RPMI7951 (cell line): ENCODE results near the gene CELF4. TPM values are rescaled to one million over a fixed set of nuclear protein-coding genes. Genes with fewer than 3 reads are reported as not detected.

Experiments used
- DNase-seq: peaks from one replicate; pipeline ENCODE4 v3.0.0-alpha.2; 2012; ENCODE audit warnings: low read depth
- total RNA-seq: library from RNA; depleted of rRNA; stranded (reverse); fragments of >200 nt; shearing (Covaris generic); gene quantifications from 2 replicates; pipeline ENCODE4 v1.2.3, GENCODE V29; 2014

CELF4 gene
- total RNA-seq, 1 experiment from 2014 or later, result not detected

- DNase-seq, result no peak
These were observed 7.1 kb upstream of the CELF4 start for GRCh38 chr18:37572736-37573135.

- no peak for DNase-seq
These were observed 5.7 kb upstream of the CELF4 start for GRCh38 chr18:37571266-37571665.

GRCh38 chr18:37570336-37570930, 4.8 kb upstream of the CELF4 start:
- DNase-seq, result no peak

GRCh38 chr18:37568671-37569070, 3.1 kb upstream of the CELF4 start:
- no peak for DNase-seq

GRCh38 chr18:37567994-37568359, 2.4 kb upstream of the CELF4 start:
- no peak for DNase-seq

GRCh38 chr18:37567061-37567993, 1.7 kb upstream of the CELF4 start:
- DNase-seq, result no peak

- DNase-seq, result no peak
These were observed 972 bp upstream of the CELF4 start for GRCh38 chr18:37566479-37567060.

GRCh38 chr18:37565977-37566478, 430 bp upstream of the CELF4 start:
- no peak for DNase-seq

- peak; percentile 30 for DNase-seq
These were observed 892 bp downstream of the CELF4 start for GRCh38 chr18:37564711-37565100.

GRCh38 chr18:37563931-37564392, 1.6 kb downstream of the CELF4 start:
- DNase-seq, result no peak

GRCh38 chr18:37561986-37562385, 3.6 kb downstream of the CELF4 start:
- DNase-seq, result no peak

GRCh38 chr18:37560003-37560402, 5.6 kb downstream of the CELF4 start:
- no peak for DNase-seq

- DNase-seq, result no peak
These were observed 6.4 kb downstream of the CELF4 start for GRCh38 chr18:37559194-37559593.

- no peak for DNase-seq
These were observed 11.2 kb downstream of the CELF4 start for GRCh38 chr18:37554399-37554787.

- no peak for DNase-seq
These were observed 11.8 kb downstream of the CELF4 start for GRCh38 chr18:37553633-37554398.

- DNase-seq, result no peak
These were observed 13.3 kb downstream of the CELF4 start for GRCh38 chr18:37552286-37552685.

GRCh38 chr18:37551846-37552245, 13.8 kb downstream of the CELF4 start:
- DNase-seq, result no peak

- no peak for DNase-seq
These were observed 14.3 kb downstream of the CELF4 start for GRCh38 chr18:37551249-37551648.

- DNase-seq, result no peak
These were observed 15.3 kb downstream of the CELF4 start for GRCh38 chr18:37550118-37550875.

- DNase-seq, result no peak
These were observed 16.8 kb downstream of the CELF4 start for GRCh38 chr18:37548679-37549289.
